Neural progenitor cell (in vitro differentiated cells): Measurements from ENCODE around the gene RTRAF.

Experiments used
- EZH2 ChIP-seq: fragments of 200-600 bp; sonication (generic); IDR thresholded peaks from 2 replicates; pipeline ENCODE4 v1.6.1; 2017; ENCODE audit warnings: antibody characterized with exemption, mild to moderate bottlenecking, moderate library complexity
- TF ChIP-seq, protein P1 (sequence below): fragments of 200-600 bp; sonication (generic); IDR thresholded peaks from 2 replicates; pipeline ENCODE4 v1.5.1; 2017; ENCODE audit warnings: antibody characterized with exemption, mild to moderate bottlenecking

DNA sequence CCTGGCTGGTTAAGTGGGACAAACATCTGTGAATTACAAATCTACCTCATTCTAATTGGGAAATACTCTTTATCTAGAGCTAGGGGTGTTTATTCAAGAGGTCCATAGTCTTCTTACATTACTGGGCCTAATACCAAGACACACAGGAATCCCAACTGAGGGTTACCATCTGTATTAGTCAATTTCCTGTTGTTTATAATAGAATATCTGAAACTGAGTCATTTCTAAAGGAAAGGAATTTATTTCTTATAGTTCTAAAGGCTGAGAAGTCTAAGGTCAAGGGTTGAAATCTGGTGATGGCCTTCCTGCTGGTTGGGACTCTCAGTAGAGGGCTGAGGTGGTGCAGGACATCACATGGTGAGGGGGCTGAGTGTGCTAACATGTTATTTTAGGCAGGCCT is 36.0 kb downstream of the RTRAF start:
- TF ChIP-seq, protein P1, sequence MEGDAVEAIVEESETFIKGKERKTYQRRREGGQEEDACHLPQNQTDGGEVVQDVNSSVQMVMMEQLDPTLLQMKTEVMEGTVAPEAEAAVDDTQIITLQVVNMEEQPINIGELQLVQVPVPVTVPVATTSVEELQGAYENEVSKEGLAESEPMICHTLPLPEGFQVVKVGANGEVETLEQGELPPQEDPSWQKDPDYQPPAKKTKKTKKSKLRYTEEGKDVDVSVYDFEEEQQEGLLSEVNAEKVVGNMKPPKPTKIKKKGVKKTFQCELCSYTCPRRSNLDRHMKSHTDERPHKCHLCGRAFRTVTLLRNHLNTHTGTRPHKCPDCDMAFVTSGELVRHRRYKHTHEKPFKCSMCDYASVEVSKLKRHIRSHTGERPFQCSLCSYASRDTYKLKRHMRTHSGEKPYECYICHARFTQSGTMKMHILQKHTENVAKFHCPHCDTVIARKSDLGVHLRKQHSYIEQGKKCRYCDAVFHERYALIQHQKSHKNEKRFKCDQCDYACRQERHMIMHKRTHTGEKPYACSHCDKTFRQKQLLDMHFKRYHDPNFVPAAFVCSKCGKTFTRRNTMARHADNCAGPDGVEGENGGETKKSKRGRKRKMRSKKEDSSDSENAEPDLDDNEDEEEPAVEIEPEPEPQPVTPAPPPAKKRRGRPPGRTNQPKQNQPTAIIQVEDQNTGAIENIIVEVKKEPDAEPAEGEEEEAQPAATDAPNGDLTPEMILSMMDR = no peak
- no peak for TF ChIP-seq EZH2
